GM12872 (cell line): ENCODE results near the gene UNC13D.

Source experiments
- CTCF ChIP-seq: IDR thresholded peaks from 3 replicates; pipeline ENCODE4 v1.5.1; 2011; ENCODE audit warnings: low read depth, mild to moderate bottlenecking, low read length, moderate library complexity; ENCODE audit not compliant: insufficient read depth

The UNC13D gene

GRCh38 chr17:75847614-75848522 lies 3.7 kb upstream of the UNC13D start:
- TF ChIP-seq CTCF, result no peak

DNA sequence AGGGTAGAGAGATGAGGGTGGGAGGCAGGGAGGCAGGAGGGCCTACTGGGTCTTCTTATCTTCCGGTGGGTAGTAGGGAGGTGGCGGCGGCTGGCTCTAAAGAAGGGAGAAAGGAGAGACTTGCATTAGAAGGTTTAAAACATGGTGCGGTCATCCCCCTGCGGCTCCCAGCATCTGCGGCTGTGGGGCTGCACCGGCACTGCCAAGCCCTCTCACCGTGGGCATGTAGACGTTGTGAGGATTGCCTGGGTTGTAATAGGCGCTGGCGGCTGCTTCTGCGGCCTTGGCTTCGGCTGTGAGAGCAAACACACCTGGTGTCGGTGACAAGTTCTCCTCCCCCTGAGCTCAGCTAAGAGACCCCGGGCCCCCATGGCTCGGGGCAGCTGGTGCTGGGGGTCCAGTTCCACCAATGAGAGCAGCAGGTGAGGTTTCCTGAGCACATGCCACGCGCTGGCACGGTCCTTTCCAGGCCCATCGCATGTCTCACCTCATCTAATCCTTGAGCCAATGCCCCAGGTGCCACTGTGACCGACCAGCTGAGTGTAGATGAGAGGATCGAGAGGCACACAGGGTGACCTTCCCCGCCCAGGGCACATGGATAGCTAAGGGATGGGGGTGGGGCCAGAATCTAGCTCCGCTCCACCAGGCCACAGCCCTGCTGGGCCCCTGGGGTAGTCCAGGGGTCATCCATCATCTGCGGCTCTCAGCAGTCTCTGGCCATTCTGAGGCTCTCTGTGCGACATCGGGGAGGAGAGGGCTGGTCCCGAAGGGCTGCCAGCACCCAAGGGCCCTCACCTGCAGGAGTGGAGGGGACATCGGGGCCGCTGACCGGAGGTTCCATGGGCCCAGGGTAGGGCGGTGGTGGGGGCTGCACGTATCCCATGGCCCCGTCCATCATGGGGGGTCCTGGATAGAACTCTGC lies 2.7 kb upstream of the UNC13D start:
- TF ChIP-seq CTCF, result no peak

DNA sequence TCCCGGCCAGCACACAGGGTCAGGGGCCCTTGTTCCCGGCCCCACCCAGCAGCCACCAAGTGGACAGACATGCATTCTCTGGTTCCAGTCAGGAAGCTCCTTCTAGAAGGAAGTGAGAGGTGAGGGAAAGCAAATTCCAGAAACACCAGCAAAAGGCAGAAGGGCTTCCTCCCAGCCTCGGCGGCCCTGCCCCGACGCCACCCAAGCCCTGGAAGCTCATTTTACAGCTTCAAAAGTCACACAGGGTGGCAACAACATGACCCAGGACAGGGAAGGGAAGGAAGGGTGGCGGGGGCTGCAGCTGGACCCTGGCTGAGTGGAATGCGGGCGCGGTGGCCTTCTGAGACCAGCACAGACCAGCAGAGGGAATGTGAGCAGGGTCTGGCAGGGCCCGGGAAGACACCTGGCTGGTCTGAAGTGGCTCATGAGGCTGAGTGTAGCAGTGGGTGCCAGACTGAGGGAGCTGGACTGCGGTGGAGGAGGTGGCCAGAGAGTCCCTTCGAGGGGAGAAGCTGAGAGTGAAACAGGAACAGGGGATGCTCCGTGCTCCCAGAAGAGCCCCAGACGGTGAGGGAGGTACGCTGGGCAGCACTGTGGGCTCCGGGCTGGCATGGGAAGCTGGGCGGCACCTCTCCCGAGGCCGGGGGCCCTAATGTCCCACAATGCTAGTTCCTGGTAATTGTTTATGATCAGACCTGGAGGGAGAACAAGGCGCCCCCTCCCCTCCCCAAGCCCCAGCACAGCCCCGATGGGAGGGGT lies 1.9 kb upstream of the UNC13D start:
- TF ChIP-seq CTCF, result no peak

DNA sequence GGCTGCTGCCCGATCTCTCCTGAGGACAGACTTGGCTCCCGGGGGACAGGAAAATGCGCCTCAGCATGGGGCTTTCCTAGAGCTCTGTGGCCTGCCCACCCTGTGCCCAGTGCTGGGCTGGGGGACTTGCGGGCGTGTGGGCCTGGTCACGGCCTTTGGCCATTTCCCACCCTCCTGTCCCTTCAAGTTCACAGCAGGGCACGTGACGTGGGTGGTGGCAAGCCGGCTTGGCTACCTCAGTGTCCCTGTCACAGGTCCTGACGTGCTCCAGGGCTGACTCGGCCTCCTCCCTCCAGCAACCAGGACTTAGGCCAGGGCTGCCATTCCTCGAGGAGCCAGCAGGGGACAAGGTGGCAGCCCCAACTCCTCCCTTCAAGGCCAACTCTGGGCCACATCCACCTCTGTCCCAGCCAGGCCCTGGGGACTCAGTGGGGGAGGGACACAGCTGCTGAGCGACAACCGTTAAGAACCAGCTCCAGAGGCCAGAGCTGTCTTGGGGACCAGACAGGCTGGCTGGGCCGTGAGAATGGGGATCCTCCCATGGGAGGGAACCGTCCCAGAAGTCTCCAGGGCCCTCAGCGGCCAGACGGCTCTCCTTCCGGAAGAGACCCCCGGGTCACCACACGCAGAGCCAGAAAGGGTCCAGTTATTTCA lies 981 bp upstream of the UNC13D start:
- TF ChIP-seq CTCF, result peak; percentile 97

DNA sequence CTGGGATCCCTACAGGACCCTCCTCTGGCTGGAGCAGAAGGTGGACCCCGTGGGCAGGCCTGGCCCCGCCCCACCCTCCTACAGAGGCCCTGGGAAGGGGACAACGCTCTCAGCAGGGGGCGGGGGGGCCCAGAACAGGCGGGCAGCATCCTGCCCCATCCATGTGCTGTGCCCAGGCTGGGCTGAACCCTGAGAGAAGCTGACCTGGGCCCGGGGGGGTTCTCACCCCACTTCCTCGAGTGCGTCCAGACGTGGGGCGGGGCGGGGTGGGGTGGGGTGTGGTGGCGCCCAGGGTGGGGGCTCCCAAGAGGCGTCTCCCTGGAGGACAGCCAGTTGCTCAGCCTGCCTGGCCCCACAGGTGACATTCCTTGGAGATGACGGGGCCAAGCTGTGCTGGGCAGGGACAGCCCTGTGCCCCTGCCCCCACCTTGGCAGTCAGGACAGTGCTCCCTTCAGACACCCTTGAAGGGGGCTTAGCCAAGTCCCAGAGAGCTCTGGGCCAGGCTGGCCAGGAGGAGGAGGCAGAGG lies 390 bp upstream of the UNC13D start:
- TF ChIP-seq CTCF, result no peak

GRCh38 chr17:75842963-75843576 lies 1.1 kb downstream of the UNC13D start:
- TF ChIP-seq CTCF, result 0 out of 3 replicates have a peak, but pooled peaks have one; percentile 6
